Neuron (in vitro differentiated cells): Measurements from ENCODE around the gene PPAT.

Experiments used
- H2AFZ ChIP-seq: one replicate; pipeline ENCODE4 v1.6.1; 2013; ENCODE audit warnings: low read depth, mild to moderate bottlenecking, inconsistent platforms, low read length, moderate library complexity
- H3K27me3 ChIP-seq: one replicate; pipeline ENCODE4 v1.6.1; 2013; ENCODE audit warnings: low read length; ENCODE audit not compliant: insufficient read depth
- H3K36me3 ChIP-seq: one replicate; pipeline ENCODE4 v1.6.1; 2013; ENCODE audit warnings: low read length; ENCODE audit not compliant: insufficient read depth
- H3K4me1 ChIP-seq: one replicate; pipeline ENCODE4 v1.6.1; 2013; ENCODE audit warnings: low read length; ENCODE audit not compliant: insufficient read depth
- H3K4me3 ChIP-seq: 2 replicates; pipeline ENCODE4 v1.5.1; 2013; ENCODE audit warnings: mild to moderate bottlenecking, low read length, moderate library complexity
- H3K9me3 ChIP-seq: one replicate; pipeline ENCODE4 v1.6.1; 2013; ENCODE audit warnings: low read length

PPAT gene

GRCh38 chr4:56425518-56425917 is 9.9 kb downstream of the PPAT start:
- no peaks in the 10 kb centered on the region for H3K9me3 ChIP-seq
- no peaks in the 10 kb centered on the region for H3K36me3 ChIP-seq
- H3K27me3 ChIP-seq: no peaks in the 10 kb centered on the region
- no peaks in the 10 kb centered on the region for H3K4me1 ChIP-seq
- no peak overlapping the region for H2AFZ ChIP-seq
- no peak overlapping the region for H3K4me3 ChIP-seq

DNA sequence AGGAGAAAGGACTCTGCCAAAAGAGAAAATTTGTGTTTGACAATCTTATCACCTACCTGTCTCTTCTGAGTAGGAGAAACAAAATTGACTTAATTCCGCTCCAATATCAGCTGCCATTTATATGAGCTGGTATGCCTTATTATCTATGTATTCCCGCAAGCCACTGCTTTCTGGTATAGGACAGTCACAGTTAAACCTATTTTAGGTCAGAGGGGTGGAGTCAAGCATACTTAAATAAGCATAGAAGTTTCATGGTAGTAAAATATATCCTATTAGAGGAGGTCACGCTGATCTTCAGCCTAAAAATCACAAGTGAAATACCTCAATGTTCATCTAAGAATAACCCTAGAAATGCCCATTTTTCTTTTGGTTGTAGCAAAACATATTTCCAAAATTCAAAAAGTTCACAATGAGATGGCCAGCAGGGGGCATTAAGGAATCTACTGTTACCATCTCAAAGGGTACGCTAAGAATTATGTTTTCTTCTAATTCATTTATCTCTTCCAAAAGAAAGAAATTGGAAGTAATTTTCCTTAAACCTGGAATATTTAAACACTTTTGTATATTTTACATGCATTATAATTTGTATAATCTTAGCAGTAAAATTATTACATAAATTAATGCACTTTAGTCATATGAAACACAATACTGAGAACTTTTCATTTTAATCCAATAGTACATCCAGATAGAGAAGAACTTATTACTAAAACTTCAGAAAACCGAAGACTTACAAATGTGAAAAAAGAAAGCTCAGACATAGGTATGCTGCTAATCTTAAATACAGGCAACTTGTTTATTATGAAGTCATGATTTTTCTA is 10.5 kb downstream of the PPAT start:
- Histone ChIP-seq H3K36me3 (no peaks in the 10 kb centered on the region), H3K27me3 (no peaks in the 10 kb centered on the region), H3K4me3 (no peak overlapping the region), H3K4me1 (no peaks in the 10 kb centered on the region), H2AFZ (no peak overlapping the region), H3K9me3 (no peaks in the 10 kb centered on the region)

DNA sequence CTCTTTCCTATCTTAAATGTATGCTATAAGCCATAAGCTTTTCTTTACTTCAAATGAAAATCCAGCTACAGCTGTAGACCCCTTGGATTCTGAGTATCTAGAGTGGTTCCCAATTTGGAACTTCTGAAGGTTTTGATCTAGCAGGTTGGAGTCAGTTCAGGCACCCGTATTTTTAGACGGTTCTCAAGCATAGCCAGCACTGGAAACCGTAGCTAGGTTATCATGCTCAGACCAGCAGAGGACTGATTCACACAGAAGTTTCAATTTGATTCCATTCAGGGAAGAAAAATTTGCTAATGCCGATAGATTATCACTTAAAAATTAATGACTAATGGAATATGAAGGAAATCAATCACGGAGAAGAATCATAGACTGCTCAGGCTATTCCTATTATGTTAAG is 11.2 kb downstream of the PPAT start:
- no peaks in the 10 kb centered on the region for H3K9me3 ChIP-seq
- no peak overlapping the region for H2AFZ ChIP-seq
- no peaks in the 10 kb centered on the region for H3K36me3 ChIP-seq
- H3K4me1 ChIP-seq: no peaks in the 10 kb centered on the region
- H3K4me3 ChIP-seq: no peak overlapping the region
- no peaks in the 10 kb centered on the region for H3K27me3 ChIP-seq

DNA sequence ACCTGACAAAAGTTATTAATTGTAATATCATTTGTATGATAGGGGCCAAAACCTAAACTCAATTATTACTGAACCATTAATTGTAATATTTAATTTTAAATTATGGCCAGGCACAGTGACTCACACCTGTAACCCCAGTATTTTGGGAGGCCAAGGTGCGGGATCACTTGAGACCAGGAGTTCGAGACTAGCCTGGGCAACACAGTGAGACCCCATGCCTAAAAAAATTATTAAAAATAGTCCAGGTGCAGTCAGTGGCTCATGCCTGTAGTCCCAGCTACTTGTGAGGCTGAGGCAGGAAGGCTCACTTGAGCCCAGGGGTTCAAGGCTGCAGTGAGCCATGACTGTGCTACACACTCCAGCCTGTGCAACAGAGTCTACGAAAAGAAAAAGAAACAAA is 18.0 kb downstream of the PPAT start:
- no peaks in the 10 kb centered on the region for H3K27me3 ChIP-seq
- H3K4me3 ChIP-seq: no peak overlapping the region
- H2AFZ ChIP-seq: no peak overlapping the region
- H3K9me3 ChIP-seq: no peaks in the 10 kb centered on the region
- H3K36me3 ChIP-seq: peaks cover 2% of the 10 kb centered on the region
- no peaks in the 10 kb centered on the region for H3K4me1 ChIP-seq

DNA sequence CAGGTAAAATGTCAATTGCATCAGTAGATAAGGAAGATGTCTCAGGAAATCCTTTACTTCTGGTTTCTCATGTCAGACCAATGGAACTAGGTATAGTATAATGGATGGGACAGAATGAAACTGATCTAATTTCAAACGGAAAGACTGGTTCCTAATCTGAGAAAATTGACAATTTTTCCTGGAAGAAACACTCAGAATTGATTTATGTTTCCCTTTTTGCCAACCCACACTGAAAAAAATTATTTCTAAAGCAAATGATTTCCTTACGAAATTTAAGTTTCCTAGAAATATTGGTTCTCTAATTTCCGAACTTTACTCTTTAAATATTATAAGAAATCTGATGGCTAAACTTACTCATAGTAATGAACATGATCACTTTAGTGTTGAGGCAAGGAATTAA is 19.1 kb downstream of the PPAT start:
- no peak overlapping the region for H3K4me3 ChIP-seq
- no peaks in the 10 kb centered on the region for H3K27me3 ChIP-seq
- H3K36me3 ChIP-seq: peaks cover 2% of the 10 kb centered on the region
- no peaks in the 10 kb centered on the region for H3K9me3 ChIP-seq
- peaks cover 6% of the 10 kb centered on the region for H3K4me1 ChIP-seq
- H2AFZ ChIP-seq: no peak overlapping the region

DNA sequence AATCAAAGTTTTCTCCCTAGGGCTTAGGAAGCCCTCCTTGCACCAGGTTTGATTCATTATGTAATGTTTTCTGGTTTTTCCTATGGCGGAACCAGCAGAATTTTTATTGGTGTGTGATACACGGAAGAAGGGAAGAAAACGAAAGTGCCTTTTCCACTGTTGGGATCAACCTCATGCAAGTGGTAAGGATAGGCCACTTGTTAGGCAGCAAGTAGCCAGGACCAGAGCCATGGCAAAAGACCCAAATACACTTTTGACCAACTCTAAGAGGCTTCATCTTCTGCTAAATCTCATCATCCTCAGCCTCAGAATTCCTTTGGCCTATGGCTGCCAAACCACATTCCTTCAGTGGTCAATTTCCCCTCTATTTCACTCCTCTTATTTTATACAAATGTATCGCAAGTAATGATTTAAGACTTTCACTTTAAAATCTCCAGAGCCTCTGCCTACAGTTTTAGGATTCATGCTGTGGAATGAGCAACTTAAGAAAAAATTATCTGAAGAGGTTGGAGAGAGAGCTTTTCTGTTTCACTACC is 21.2 kb downstream of the PPAT start:
- peaks cover 24% of the 10 kb centered on the region for H3K4me1 ChIP-seq
- H2AFZ ChIP-seq: no peak overlapping the region
- H3K27me3 ChIP-seq: no peaks in the 10 kb centered on the region
- H3K4me3 ChIP-seq: no peak overlapping the region
- peaks cover 2% of the 10 kb centered on the region for H3K36me3 ChIP-seq
- H3K9me3 ChIP-seq: no peaks in the 10 kb centered on the region

- H3K27me3 ChIP-seq: no peaks in the 10 kb centered on the region
- peak overlapping the region; percentile 54 for H3K4me3 ChIP-seq
- peaks cover 12% of the 10 kb centered on the region for H3K36me3 ChIP-seq
- peak overlapping the region; percentile 85 for H2AFZ ChIP-seq
- peaks cover 24% of the 10 kb centered on the region for H3K4me1 ChIP-seq
- H3K9me3 ChIP-seq: no peaks in the 10 kb centered on the region
Measured at GRCh38 chr4:56410247-56411062, 25.0 kb downstream of the PPAT start.

DNA sequence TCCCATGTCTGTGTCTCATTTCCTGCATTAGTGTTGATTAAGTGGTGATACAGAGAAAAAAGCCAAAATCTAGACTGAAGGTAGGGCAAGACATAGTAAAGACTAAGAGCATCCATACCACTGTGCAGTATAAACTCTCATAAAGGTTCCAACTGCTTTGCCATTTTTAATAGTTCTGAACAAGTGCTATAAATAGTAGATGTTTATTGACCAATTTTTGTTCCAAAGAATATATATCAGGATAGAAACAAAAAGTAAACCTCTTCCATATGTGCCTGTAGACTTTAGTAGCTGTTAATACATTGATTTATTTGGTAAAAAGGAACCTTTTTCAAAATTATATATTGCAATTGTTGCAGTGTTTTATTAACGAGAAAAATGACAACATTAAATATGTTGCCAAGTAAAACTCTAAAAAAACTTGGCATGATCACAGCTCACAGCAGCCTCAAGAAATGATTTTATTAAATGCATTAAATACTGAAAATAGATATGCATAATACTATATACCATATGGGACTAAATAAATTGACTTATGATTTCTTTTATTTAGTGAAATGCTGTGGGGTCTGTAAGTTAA is 25.8 kb downstream of the PPAT start:
- Histone ChIP-seq H3K9me3 (no peaks in the 10 kb centered on the region), H3K4me3 (no peak overlapping the region), H3K27me3 (no peaks in the 10 kb centered on the region), H3K4me1 (peaks cover 24% of the 10 kb centered on the region), H2AFZ (peak overlapping the region; percentile 85), H3K36me3 (peaks cover 17% of the 10 kb centered on the region)

DNA sequence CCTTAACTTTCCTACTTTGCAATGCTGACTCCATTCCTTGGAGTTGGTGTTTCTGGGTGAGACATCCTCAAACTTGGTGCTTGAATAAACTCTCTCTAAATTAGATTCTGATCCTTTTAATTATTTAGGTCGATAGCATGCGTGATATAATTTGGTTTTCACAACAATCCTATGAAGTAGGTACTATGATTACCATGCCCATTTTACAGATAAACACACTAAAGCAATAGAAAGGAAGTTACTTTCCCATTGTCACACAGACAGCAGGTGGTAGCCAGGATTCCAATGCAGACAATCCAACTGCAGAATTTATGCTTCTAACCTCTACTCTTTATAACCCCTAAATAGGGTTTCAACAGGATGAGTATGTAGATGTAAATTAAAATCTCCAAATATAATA is 26.4 kb downstream of the PPAT start:
- peaks cover 23% of the 10 kb centered on the region for H3K36me3 ChIP-seq
- no peak overlapping the region for H3K4me3 ChIP-seq
- no peaks in the 10 kb centered on the region for H3K27me3 ChIP-seq
- H3K9me3 ChIP-seq: no peaks in the 10 kb centered on the region
- H3K4me1 ChIP-seq: peaks cover 24% of the 10 kb centered on the region
- H2AFZ ChIP-seq: no peak overlapping the region

DNA sequence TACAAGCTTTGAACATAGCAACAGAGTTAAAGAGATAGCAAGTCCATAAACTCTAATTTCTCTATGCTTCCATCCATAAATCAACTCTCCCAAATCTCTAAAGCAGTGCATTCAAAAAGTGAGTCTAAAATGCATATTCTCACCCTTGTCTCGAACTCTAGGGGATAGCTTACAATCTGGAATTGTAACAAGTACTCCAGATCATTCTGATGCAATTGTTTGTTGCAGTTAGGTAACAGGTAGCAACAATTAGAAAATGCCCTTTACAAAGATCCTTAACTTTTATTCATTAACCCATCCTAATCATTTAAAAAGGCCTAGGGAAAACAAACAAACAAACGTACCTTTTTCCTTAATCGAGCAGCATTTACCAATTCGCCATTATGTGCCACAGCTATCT is 29.3 kb downstream of the PPAT start:
- Histone ChIP-seq H2AFZ (no peak overlapping the region), H3K9me3 (no peaks in the 10 kb centered on the region), H3K36me3 (peaks cover 37% of the 10 kb centered on the region)

DNA sequence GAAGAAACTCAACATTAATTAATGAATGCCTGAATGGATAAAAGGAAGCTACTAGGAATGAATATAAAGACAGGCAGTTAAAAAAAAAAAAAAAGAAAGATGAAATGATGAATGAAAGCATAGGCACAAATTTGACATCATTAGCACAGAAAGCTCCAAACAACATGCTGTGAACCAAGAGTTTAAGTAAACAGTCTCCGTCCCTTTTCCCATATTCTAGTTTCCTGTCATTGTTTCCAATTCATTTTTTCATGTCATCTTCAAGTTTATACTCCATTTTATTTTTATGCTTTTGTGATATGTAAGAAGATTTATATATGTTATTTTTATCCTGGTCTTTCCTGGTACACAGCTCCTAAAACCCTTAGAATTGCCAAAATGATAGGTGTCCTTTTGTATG is 30.4 kb downstream of the PPAT start:
- Histone ChIP-seq H3K36me3 (peaks cover 48% of the 10 kb centered on the region), H3K9me3 (no peaks in the 10 kb centered on the region), H3K4me3 (no peak overlapping the region), H3K27me3 (no peaks in the 10 kb centered on the region), H2AFZ (no peak overlapping the region), H3K4me1 (peaks cover 8% of the 10 kb centered on the region)

More for the DNA sequence above, 29.3 kb downstream of the PPAT start:
- Histone ChIP-seq H3K4me3 (no peak overlapping the region), H3K4me1 (peaks cover 16% of the 10 kb centered on the region), H3K27me3 (no peaks in the 10 kb centered on the region)

GRCh38 chr4:56400560-56400959 is 34.9 kb downstream of the PPAT start:
- Histone ChIP-seq H3K36me3 (peaks cover 65% of the 10 kb centered on the region), H3K9me3 (no peaks in the 10 kb centered on the region), H2AFZ (no peak overlapping the region), H3K4me3 (no peak overlapping the region), H3K4me1 (no peaks in the 10 kb centered on the region), H3K27me3 (no peaks in the 10 kb centered on the region)

GRCh38 chr4:56391270-56391669 is 44.1 kb downstream of the PPAT start:
- H3K27me3 ChIP-seq: no peaks in the 10 kb centered on the region
- H3K36me3 ChIP-seq: peaks cover 23% of the 10 kb centered on the region
- no peak overlapping the region for H2AFZ ChIP-seq
- H3K4me1 ChIP-seq: peaks cover 15% of the 10 kb centered on the region
- H3K4me3 ChIP-seq: no peak overlapping the region
- no peaks in the 10 kb centered on the region for H3K9me3 ChIP-seq
